ENCODE measurements around the gene POM121.
A peak's percentile ranks its signal among the peaks of the same experiment; 100 is the strongest.
"Not testable (repeated sequence)": the region's sequence is repeated elsewhere in the genome, so short reads cannot be mapped to it uniquely, and the experiment has no call there.

POM121 gene

GRCh38 chr7:72950432-72950831 is 25.5 kb downstream of the POM121 start:
- not testable (repeated sequence) for DNase-seq

DNA sequence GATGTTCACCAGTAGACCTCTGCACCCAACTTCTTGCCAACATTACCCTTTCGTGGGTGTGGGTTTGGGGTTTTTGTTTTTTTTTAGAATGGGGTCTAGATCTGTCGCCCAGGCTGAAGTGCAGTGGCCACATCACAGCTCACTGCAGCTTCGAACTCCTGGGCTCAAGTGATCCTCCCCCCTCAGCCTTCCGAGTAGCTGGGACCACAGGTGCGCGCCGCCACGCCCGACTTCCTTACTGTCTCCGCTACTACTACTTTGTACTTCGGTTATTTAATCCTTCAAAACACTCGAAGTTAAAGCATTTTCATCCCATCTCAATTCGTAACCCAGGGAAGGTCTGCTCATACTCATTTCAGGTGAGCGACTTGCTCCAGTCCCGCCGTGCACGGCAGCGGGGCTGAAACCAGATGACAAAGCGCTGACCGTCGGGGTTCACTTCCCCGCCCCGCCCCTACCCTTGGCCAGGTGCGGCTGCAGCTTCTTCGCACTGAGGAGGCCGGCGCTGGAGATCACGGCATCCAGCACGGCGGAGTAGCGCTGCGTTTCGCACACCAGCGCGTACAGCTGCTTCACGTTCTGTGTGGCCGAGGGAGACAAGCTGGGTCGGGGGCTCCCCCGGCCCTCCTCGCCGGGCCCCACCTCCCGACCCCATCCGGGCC is 29.1 kb downstream of the POM121 start:
- DNase-seq = not testable (repeated sequence)

DNA sequence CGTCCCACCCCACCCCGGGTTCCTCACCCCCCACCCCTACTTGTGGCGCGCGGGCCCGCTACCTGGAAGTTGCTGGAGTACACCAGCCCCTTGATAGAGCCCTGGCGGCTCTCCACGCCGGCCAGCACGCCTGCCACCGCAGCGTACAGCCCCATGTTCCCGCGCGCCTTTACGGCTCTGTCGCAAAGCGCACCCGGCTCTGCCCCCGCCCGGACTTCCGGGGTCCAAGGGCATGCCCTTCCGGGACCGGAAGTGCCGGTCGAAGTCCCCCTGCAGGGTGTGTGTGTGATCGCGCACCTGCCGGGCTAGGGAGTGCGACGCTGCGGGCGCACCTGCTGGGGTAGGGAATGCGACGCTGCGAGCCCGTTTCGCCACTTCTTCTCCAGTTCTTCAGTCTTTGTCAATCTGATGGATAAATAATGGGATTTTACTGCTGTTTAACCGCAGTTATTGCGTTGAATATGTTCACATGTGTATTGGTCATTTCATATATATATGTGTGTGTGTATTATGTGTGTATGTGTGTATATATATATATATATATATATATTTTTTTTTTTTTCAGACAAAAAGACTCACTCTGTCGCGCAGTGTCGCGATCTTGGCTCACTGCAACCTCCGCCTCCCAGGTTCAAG is 29.8 kb downstream of the POM121 start:
- not testable (repeated sequence) for DNase-seq

GRCh38 chr7:72960029-72960428 is 35.1 kb downstream of the POM121 start:
- not testable (repeated sequence) for DNase-seq

GRCh38 chr7:72960626-72961345 is 35.9 kb downstream of the POM121 start:
- DNase-seq = not testable (repeated sequence)

DNA sequence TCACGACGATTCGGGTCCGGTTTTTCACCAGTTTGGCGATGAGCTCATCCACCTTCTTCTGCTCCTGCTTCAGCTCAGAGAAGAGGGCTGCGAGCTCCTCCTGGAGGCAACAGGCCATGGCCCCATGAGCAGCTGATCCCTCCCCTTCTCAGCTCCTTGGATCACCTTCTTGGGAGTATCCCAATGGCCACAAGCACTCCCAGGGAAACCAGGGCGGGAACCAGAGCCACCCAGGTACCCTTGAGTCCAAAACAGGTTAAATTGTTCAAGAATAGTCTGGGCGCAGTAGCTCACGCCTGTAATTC is 36.4 kb downstream of the POM121 start:
- not testable (repeated sequence) for DNase-seq

DNA sequence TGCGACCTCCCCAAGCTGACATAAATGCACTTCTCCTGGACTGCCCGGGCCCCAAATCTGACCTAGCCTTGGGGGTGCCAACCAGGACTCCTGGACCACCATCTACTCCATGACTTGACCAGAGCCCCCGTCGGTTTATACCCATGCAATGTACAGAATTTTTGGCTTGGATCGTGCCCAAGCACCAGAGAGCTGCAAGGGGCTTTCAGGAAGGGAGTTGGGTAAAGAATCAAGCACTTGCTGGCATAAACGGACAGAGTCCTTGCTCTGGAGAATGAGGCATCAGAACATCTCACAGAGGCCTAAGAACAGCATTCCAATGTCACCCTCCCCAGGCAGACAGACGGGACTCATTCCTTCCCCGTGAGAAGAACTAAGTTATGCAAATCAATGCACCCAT is 38.2 kb downstream of the POM121 start:
- DNase-seq = not testable (repeated sequence)

DNA sequence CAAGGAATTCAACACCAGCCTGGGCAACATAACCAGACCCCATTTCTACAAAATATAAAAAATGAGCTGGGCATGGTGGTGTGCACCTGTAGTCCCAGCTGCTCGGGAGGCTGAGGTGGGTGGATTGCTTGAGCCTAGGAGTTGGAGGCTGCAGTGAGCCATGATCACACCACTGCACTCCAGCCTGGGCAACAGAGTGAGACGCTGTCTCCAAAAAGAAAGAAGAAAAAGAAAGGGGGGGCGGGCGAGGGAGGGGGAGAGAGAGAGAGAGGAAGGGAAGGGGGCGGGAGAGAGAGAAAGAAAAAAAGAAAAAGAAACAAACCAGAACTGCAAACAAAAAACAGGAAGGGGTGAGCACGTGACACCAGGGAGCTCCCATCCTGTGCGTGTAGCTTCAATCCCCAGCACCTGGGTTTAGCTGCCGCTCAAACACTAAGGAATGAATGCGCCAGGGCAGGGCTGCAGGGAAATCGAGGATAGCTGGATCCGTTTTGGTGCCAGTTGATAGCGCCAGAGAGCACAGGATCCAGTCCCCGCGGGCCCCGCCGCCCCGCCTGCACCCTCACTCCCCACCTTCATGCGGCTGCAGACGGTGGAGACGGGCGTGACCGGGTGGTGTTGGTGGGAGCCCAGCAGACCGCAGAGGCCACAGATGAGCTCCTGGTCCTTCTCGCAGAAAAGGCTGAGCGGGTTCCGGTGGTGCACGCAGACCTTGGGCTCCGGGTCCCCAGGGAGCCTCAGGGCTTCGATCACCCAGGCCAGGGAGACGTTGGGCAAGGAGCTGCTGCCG is 40.5 kb downstream of the POM121 start:
- not testable (repeated sequence) for DNase-seq

- DNase-seq = peak; percentile 2
These were observed 42.0 kb downstream of the POM121 start for GRCh38 chr7:72966892-72967291.

DNA sequence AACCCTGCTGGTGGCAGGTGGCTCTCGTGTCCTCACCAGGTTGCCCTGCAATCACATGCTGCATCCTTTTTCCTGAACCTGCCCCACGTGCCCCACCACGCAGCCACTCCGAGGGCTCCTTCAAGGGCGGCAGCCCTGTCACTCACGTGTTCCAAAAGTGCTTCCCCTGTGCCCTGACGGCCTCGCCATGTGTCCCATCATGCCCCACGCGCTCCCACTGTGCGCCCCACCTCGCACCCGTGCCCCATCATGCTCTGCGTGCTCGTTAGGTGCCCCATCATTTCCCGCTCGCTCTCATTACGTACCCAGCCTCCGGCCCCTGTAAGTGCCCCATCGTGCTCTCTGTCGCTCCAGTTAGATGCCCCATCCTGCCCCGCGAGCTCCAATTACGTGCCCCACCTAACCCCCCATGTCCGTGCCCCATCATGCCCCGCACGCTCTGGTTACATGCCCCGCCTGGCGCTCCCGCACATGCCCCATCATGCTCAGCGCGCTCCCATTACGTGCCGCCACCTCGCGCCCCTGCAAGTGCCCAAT is 44.2 kb downstream of the POM121 start, which contains the start of gene TRIM74:
Gene TRIM74, minus strand, starts transcription at position 487 of the 537 bp plus-strand sequence. CDS start 3,309 bp downstream, outside the sequence.
- not testable (repeated sequence) for DNase-seq

DNA sequence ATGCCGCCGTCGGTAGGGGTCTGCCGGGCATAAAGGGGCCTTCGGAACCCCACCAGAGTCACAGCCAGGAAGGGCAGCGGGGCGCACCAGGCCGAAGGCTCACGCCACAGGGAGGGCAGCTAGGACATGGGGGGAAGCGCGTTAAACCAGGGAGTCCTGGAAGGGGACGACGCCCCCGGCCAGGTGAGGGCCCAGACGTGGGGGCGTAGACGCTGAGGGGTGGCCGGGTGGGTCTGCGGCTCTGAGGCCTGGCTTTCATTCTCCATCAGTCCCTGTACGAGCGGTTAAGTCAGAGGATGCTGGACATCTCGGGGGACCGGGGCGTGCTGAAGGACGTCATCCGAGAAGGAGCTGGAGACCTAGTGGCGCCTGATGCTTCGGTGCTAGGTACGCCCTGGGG is 44.8 kb downstream of the POM121 start:
- not testable (repeated sequence) for DNase-seq

GRCh38 chr7:72971505-72971904 is 46.6 kb downstream of the POM121 start:
- DNase-seq = not testable (repeated sequence)

- not testable (repeated sequence) for DNase-seq
These were observed 49.9 kb downstream of the POM121 start for GRCh38 chr7:72974781-72975180.

GRCh38 chr7:72975656-72976286 is 50.9 kb downstream of the POM121 start:
- peak; percentile 34 for DNase-seq

DNA sequence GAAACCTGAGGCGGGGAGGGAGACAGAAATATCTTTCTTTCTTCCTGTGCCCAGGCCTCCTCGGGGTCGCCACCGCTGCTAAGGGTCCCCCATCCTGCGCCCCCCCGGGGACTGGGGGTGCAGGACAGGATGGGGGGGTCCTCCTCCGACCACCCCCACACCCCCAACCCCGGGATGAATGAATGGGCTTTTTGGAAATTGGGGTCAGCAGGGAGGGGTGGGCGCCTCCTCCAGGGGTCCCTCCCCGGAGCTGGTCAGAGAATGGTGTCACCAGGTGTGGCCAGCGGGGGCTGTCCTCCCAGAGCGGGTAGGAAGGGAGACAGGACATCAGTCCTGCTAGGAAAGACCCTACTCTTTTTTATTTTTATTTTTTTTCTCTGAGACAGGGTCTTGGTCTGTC is 51.5 kb downstream of the POM121 start:
- not testable (repeated sequence) for DNase-seq

- not testable (repeated sequence) for DNase-seq
These were observed 55.5 kb downstream of the POM121 start for GRCh38 chr7:72980382-72980781.

DNA sequence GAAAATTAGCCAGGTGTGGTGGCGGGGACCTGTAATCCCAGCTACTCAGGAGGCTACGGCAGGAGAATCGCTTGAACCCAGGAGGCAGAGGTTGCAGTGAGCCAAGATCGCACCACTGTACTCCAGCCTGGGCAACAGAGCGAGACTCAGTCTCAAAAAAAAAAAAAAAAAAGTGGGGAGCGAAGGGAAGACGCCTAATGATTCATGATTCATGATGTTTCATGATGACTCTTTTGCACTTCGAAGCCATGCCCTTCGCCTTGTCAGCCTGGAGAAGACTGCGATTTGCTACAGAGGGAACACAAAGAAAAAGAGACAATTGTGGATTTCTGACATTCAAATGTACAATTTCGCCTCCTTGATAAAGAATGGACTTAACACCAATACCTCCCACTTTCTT is 57.2 kb downstream of the POM121 start:
- DNase-seq = not testable (repeated sequence)

GRCh38 chr7:72990146-72990913 is 65.4 kb downstream of the POM121 start:
- not testable (repeated sequence) for DNase-seq

DNA sequence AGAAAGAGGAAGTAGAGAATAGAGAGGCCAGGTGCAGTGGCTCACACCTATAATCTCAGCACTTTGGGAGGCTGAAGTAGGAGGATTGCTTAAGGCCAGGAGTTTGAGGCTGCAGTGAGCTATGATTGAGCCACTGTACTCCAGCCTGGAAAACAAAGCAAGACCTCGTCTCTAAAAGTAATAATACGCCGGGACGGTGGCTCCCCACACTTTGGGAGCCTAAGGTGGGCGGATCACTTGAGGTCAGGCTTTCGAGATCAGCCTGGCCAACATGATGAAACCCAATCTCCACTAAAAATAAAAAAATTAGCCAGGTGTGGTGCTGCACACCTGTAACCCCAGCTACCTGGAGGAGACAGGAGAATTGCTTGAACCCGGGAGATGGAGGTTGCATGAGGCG is 70.6 kb downstream of the POM121 start:
- not testable (repeated sequence) for DNase-seq

DNA sequence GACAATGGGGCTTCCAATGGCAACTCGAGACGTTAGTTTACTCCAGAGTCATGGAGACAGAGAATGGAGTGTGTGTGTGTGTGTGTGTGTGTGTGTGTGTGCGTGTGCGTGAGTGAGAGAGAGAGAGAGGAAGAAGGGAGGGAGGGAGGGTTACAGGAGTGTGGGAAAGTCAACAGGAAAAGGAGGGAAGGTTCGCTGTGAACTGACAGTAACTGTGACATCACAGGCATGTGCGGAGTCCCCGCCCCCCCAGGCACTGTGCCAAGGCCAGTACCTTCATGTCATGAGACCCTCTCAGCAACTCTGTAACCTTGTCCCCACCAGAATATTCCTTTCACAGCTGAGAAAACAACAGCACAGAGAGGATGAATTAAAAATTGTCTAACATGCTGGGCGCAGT is 72.6 kb downstream of the POM121 start:
- DNase-seq = not testable (repeated sequence)

DNA sequence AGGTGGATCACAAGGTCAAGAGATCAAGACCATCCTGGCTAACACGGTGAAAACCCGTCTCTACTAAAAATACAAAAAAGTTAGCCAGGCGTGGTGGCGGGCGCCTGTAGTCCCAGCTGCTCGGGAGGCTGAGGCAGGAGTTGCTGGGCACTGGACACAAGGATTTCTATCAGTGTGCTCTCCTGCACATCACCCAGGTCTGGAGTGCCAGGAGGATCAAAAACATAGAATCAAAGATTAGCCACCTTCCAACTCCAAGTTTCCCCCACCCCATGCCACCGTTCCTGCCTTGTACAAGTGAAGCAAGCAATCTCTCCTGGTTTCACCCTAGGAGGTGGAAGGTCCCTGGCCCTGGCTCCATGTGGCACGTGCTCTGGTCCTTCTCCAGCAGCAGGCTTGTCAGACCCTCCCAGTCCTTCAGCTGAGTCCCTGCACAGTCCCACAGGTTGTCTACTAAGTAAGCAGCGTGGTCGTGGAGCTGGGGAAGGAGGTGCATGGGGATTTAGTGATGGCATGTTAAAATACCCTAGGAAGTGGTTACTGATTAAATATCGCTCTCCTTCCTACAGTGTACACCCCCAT is 73.1 kb downstream of the POM121 start:
- DNase-seq = not testable (repeated sequence)
